PC-3 (cell line): ENCODE measurements around the gene EMILIN1.

Experiments
- EZH2 ChIP-seq: fragments of 300-600 bp; sonication (generic); IDR thresholded peaks from one replicate; pipeline ENCODE4 v1.6.1; 2017; ENCODE audit warnings: antibody characterized with exemption, mild to moderate bottlenecking, low read length; ENCODE audit not compliant: unreplicated experiment
- TF ChIP-seq, protein P1 (sequence below): fragments of 300-600 bp; sonication (generic); conservative IDR thresholded peaks from 2 replicates; pipeline ENCODE4 v1.5.1; 2017; ENCODE audit warnings: antibody characterized with exemption, low read depth, mild to moderate bottlenecking, low read length

DNA sequence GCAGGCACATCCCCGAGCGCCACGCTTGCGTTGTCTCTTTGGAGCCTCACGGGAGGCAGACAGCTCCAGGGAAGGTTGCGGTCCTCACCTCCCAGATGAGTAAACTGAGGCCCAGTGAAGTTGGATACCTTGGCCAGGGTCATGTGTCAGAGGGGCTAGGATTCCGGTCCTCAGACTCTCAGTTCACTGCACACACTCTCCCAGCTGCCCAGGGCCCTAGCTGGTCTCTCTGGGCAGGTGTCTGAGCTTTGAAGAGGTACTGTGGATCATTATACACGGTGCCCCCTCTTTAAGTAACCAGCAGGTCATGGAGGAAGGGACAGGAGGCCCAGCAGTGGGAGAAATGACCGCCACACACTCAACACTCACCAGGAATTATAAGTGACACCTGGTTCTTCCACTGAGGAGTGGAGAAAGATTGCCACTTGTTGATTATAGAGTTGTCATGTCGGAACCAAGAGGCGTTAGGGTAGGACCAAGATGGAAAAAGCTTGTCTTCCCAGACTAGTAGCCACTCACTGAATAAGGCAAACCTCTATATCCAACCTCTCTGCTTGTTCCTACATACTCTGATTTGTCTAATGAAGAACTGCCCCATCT, 45.1 kb upstream of the EMILIN1 start:
- TF ChIP-seq, protein P1, sequence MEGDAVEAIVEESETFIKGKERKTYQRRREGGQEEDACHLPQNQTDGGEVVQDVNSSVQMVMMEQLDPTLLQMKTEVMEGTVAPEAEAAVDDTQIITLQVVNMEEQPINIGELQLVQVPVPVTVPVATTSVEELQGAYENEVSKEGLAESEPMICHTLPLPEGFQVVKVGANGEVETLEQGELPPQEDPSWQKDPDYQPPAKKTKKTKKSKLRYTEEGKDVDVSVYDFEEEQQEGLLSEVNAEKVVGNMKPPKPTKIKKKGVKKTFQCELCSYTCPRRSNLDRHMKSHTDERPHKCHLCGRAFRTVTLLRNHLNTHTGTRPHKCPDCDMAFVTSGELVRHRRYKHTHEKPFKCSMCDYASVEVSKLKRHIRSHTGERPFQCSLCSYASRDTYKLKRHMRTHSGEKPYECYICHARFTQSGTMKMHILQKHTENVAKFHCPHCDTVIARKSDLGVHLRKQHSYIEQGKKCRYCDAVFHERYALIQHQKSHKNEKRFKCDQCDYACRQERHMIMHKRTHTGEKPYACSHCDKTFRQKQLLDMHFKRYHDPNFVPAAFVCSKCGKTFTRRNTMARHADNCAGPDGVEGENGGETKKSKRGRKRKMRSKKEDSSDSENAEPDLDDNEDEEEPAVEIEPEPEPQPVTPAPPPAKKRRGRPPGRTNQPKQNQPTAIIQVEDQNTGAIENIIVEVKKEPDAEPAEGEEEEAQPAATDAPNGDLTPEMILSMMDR: no peak
- no peak for TF ChIP-seq EZH2
